ENCODE results near the gene DAAM2. TPM values are rescaled to one million over a fixed set of nuclear protein-coding genes. Genes with fewer than 3 reads are reported as not detected.

DAAM2 gene
- total and polyA plus RNA-seq, 2 donors (not counting 3 experiments of a cell fraction or from before 2014, with no cell fraction given) = 0.42 to 0.44 TPM

DNA sequence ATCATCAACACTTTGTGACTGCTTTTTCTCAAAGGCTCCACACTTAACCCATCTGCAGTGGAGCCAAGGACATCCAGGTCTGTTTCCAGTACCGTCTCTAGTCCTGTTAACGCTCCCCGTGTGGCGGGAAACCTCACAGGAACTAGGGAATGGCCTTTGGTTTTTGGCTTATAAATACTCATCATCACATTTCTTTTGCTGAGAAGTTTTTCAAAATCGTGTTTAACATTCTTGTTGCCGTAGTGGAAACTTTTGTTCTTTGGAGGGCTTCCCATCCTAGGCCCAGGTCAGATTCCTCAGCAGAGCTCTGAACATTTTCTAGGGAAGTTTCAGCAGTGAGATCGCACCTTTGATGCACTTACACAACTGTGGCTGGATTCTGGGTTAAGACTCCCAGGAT, 24.6 kb downstream of the DAAM2 start:
- no peak for DNase-seq (ENCODE audit: low read depth, low spot score)
- no TSS peak for BruUV-seq (replicated peaks)

DNA sequence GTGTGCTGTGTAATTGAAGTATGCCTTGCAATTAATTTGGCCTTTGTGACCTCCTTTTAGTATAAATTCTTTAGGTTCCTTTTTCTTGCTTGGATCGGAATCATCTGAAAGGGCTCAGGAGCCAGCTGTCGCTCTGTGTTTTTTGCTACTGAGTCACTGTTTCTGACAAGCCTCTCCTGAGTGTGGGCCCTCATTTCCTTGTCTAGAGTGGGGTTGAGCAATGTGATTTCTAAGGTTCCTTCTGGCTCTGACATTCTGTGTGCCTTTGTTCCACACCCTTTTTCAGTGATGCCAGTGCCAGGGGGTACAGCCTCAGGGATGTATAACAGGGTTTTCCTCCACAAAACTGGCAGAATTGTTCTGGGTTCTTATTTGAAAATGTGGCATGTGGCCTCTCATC, 26.5 kb downstream of the DAAM2 start:
- Histone ChIP-seq H3K4me3 (replicated peaks in 1 of 3; ENCODE audit: insufficient read depth in 1 of 3, low read depth in 1 of 3, low read length in 3 of 3) (no peak overlapping the region), H3K36me3 (ENCODE audit: control insufficient read depth in 2 of 2, extremely low read depth in 1 of 2, insufficient read depth in 2 of 2, low read length in 2 of 2) (no peaks in the 10 kb centered on the region), H3K27ac (ENCODE audit: insufficient read depth, low read depth, low read length) (no peak overlapping the region), H3K4me1 (ENCODE audit: control insufficient read depth, extremely low read depth, insufficient read depth, low read length) (no peaks in the 10 kb centered on the region), H2AFZ (ENCODE audit: low read depth, low read length) (no peak overlapping the region), H3K9me1 (replicated peaks; ENCODE audit: control insufficient read depth, extremely low read depth, insufficient read depth, low read length) (no peaks in the 10 kb centered on the region), H3K27me3 (ENCODE audit: control insufficient read depth in 2 of 2, insufficient read depth in 2 of 2, low read length in 2 of 2) (no peaks in the 10 kb centered on the region), H4K20me1 (replicated peaks; ENCODE audit: control insufficient read depth, extremely low read depth, insufficient read depth, low read length) (no peaks in the 10 kb centered on the region), H3K79me2 (ENCODE audit: control insufficient read depth, insufficient read depth, low read length) (no peaks in the 10 kb centered on the region), H3K9me3 (replicated peaks; ENCODE audit: control insufficient read depth, insufficient read depth, low read length) (no peaks in the 10 kb centered on the region), H3K9ac (replicated peaks; ENCODE audit: extremely low read depth, insufficient read depth, low read length) (no peak overlapping the region), H3K4me2 (ENCODE audit: insufficient read depth, low read length) (no peak overlapping the region)
- ChIA-PET CTCF (no interaction called here), POLR2A (no interaction called here)
- no TSS peak for BruUV-seq (replicated peaks)
- intact Hi-C loops (cut with micrococcal nuclease) (no loop called here), dilution Hi-C loops (cut with MboI; ENCODE audit: extremely low pct_ligation_motif_present, low sequenced_read_pairs) (no loop called here)
- no peak for DNase-seq (ENCODE audit: low read depth, low spot score)
- TF ChIP-seq POLR2A (IDR thresholded peaks at IDR 0.05; ENCODE audit: low read depth, low read length) (no peak), GATA2 (IDR thresholded peaks at IDR 0.05; ENCODE audit: insufficient read depth, insufficient read length, low read depth, low read length) (no peak), FOS (IDR thresholded peaks at IDR 0.05; ENCODE audit: borderline replicate concordance, insufficient read depth, low read length) (no peak), MYC (IDR thresholded peaks at IDR 0.05; ENCODE audit: low read depth, low read length) (no peak)
- TF ChIP-seq, protein P1, sequence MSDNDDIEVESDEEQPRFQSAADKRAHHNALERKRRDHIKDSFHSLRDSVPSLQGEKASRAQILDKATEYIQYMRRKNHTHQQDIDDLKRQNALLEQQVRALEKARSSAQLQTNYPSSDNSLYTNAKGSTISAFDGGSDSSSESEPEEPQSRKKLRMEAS (IDR thresholded peaks at IDR 0.05; ENCODE audit: insufficient read depth, insufficient read length) = no peak
- FAIRE-seq = no peak

More for the DNA sequence above, 24.6 kb downstream of the DAAM2 start:
- no peak for TF ChIP-seq GATA2 (IDR thresholded peaks at IDR 0.05; ENCODE audit: insufficient read depth, insufficient read length, low read depth, low read length)
- TF ChIP-seq, protein P2, sequence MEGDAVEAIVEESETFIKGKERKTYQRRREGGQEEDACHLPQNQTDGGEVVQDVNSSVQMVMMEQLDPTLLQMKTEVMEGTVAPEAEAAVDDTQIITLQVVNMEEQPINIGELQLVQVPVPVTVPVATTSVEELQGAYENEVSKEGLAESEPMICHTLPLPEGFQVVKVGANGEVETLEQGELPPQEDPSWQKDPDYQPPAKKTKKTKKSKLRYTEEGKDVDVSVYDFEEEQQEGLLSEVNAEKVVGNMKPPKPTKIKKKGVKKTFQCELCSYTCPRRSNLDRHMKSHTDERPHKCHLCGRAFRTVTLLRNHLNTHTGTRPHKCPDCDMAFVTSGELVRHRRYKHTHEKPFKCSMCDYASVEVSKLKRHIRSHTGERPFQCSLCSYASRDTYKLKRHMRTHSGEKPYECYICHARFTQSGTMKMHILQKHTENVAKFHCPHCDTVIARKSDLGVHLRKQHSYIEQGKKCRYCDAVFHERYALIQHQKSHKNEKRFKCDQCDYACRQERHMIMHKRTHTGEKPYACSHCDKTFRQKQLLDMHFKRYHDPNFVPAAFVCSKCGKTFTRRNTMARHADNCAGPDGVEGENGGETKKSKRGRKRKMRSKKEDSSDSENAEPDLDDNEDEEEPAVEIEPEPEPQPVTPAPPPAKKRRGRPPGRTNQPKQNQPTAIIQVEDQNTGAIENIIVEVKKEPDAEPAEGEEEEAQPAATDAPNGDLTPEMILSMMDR (IDR thresholded peaks at IDR 0.05; ENCODE audit: extremely low read depth in 1 of 2, insufficient read depth in 1 of 2, low read depth in 1 of 2, low read length in 2 of 2) = no peak
- TF ChIP-seq EZH2 (IDR thresholded peaks at IDR 0.05; ENCODE audit: borderline replicate concordance, low read depth, low read length, severe bottlenecking) = no peak
- Histone ChIP-seq H3K4me3 (replicated peaks in 1 of 3; ENCODE audit: insufficient read depth in 1 of 3, low read depth in 1 of 3, low read length in 3 of 3) (no peak overlapping the region), H3K79me2 (ENCODE audit: control insufficient read depth, insufficient read depth, low read length) (no peaks in the 10 kb centered on the region), H3K36me3 (ENCODE audit: control insufficient read depth in 2 of 2, extremely low read depth in 1 of 2, insufficient read depth in 2 of 2, low read length in 2 of 2) (no peaks in the 10 kb centered on the region), H2AFZ (ENCODE audit: low read depth, low read length) (no peak overlapping the region), H3K9me3 (replicated peaks; ENCODE audit: control insufficient read depth, insufficient read depth, low read length) (no peaks in the 10 kb centered on the region), H3K9ac (replicated peaks; ENCODE audit: extremely low read depth, insufficient read depth, low read length) (no peak overlapping the region), H3K27me3 (ENCODE audit: control insufficient read depth in 2 of 2, insufficient read depth in 2 of 2, low read length in 2 of 2) (no peaks in the 10 kb centered on the region), H3K4me1 (ENCODE audit: control insufficient read depth, extremely low read depth, insufficient read depth, low read length) (no peaks in the 10 kb centered on the region), H3K27ac (ENCODE audit: insufficient read depth, low read depth, low read length) (no peak overlapping the region), H3K4me2 (ENCODE audit: insufficient read depth, low read length) (no peak overlapping the region), H3K9me1 (replicated peaks; ENCODE audit: control insufficient read depth, extremely low read depth, insufficient read depth, low read length) (no peaks in the 10 kb centered on the region), H4K20me1 (replicated peaks; ENCODE audit: control insufficient read depth, extremely low read depth, insufficient read depth, low read length) (no peaks in the 10 kb centered on the region)
- dilution Hi-C loops (cut with MboI; ENCODE audit: extremely low pct_ligation_motif_present, low sequenced_read_pairs) (no loop called here), intact Hi-C loops (cut with micrococcal nuclease) (no loop called here)
- POLR2A ChIA-PET = no interaction called here
- CTCF ChIA-PET = no interaction called here
- no peak for FAIRE-seq
